LHCN-M2 (cell line): ENCODE data around the gene FANK1. TPM values are rescaled to one million over a fixed set of nuclear protein-coding genes. Genes with fewer than 3 reads are reported as not detected.
"Not testable (repeated sequence)": the region's sequence is repeated elsewhere in the genome, so short reads cannot be mapped to it uniquely, and the experiment has no call there.

Experiments used
- DNase-seq: peaks from one replicate; pipeline ENCODE4 v3.0.0-alpha.2; 2012; ENCODE audit warnings: low read depth
- total RNA-seq: library from RNA; depleted of rRNA; stranded (reverse); fragments of >200 nt; gene quantifications from 2 replicates; pipeline ENCODE4 v1.2.3, GENCODE V29; 2014

FANK1 gene
- total RNA-seq, 1 experiment from 2014 or later, result 2.3 TPM

DNA sequence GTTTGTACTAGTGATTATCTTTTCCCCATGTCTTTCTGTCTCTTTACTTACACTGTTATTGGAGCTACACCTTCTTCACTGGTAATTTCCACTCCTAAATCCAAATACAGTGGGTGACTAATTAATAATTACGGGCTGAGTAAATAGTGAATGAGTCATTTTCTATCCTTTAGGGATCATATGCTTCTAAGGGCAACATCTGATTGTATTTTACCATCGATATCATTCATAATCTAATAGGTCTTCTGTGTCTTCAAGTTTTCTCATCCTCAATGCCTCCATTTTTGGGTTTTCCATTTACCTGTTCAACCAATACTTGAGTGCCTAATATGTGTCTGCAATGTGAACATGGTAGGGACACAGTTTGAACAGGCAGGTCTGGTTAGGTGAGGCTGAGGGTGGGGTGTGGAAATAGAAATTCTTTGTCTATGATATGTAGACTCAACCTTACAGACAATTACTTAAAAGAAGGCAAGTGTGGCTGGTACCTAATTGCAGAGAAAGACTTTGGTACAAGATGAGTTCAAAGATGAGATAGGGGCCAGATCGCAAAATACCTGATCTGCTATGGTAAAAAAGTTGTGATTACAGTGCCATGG, 9.4 kb upstream of the FANK1 start:
- DNase-seq, result no peak

DNA sequence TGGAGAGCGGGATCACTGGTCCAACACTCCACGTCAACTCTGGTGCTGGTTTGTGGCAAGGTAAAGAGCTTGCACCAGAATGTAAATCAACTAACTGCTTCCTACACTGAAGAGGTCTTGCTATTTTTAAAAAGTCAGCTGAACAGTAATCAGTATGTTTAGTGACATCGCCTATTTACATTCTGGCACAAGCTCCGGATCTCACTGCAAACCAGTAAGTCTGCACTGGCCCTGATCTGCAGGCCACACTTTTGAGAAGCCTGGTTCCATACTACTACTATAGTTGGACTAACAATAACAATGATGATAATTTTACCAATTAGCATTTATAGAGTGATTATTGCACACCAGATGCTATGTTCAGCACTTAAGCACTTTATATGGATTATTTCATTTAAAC, 6.9 kb upstream of the FANK1 start:
- DNase-seq, result not testable (repeated sequence)

DNA sequence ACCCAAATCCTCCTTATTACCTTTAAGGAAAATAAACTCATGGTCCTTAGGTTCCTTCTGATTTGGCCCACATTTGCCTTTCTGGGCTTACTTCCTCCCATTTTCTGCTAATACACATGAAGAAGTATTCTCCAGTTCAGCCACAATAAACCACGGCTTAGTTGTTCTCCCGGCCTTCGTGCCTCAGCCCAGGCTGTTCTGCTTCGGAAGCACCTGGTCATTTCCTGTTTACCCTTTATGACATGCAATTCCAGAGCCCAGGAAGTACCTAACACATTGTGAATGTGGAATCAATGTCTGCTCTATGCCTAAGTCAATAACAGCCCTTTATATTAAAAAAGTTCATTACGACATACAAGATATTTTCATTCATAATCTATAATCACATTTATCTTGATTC, 4.0 kb upstream of the FANK1 start:
- not testable (repeated sequence) for DNase-seq

DNA sequence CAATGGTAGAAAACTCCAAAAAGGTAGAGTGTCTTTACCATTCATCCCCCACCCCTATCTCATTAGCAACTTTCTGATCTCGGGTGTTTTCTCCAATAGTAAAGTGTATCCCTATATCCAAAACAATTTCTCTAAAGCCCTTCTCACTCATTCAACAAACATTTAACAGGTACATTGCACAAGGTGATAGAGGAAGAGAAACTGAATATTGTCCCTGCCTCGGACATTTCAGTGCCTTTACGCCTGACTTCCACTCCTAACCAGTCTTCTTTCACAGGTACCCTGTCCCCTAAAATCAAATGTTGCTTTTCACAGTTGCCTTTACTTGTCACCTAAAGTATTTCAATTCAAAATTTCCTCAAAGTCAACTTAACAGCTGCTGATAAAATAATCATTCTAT, 2.2 kb upstream of the FANK1 start:
- DNase-seq, result not testable (repeated sequence)

DNA sequence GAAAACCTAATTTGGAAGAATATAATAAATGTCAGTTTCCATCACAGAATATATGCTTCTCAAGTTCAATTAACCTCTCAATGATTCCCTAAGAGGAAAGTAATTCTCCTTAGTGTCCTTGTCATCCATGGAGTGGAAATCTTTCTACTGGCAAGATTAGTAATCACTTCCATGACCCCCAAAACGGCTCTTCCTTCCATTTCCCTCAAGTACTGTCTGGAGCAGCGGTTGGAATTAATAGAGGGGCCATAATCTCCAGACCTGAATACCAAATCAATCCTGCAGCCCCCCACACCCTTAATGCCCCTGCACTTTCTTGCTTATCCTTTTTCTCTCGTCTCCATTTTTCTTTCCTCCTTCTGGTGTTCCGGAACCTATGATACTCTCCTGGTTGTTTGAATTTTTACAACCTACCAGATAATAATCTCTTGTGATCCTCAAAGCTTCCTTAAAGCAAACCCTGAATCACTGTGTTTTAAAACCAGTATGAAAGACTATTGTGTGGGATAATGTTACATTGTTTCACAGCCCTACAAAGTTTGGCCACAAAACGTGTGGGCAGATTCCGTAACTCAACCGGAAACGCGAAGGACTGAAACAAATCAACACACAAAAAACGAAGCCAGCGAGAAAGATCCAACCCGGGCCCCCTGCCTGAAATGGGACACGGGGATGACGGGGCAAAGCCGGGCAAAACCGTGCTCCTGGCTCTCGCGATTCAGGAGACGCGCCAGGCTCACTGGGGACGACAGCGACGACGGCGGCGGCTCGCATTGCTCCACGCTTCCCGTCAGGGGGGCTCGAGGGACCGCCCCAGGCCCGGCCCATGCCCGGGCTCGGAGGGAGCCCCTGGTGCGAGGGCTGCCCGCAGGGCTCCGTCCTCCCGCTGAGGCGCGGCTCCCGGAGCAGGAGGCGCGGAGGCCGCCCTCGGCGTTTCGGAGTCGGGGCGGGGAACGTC, 955 bp upstream of the FANK1 start:
- peak; percentile 66 for DNase-seq

DNA sequence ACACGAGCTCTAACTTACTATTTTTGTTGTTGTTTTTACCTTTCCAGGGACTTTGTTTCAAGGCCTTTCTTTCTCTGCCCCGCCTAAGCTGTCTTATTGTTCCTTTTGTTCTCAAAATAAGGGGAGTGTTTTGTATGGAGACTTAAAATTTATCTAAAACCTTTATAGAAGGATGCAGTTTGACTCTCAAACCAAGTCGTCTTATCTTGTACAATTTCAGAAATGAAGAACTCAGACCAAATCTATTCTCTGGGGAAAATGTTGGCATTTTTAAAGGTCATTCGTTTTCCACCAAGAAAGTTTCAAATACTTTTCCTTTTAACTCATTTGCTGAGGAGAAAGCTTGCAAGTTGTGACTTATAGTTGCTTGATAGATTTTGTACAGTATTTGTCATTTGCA, 953 bp downstream of the FANK1 start:
- DNase-seq, result not testable (repeated sequence)

DNA sequence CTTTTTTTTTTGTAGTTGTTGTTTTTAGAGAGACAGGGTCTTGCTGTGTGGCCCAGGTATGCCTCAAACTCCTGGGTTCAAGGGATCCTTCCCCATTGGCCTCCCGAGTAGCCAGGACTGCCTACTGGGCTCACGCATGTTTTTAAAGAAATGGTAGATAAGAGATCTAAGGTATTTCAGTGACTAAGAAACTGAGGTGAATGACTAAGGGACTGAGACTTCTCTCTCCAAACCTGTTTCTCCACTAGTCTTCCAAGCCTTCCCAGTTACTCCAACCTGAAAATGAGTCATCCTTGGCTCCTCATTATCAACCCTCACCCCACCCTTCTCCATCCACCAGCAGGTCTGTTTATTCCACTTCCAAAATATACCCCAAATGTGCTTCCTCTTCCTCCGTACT, 4.6 kb downstream of the FANK1 start:
- DNase-seq, result not testable (repeated sequence)

DNA sequence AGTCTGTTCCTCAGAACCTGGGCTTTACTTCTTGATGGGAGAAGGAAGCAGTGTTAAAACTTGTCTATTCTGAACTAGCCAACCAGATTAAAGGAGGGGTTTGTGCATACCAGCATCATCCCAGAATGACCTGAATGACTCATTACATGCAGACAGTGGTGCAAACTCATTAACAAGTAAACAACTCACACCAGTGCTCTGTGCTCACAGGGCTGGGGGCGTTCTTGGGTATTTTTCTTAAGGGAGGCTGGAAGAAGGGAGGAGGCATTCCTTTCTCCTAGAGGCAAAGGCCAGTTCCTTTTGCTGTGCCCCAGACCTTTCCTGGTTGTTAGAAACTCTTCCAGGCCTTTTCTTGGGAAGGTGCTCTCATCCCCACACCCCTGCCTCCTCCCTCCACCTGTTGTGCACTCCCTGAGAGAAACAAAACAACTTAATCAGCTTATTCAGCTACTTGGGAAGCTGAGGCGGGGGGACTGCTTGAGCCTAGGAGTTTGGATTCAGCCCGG, 6.8 kb downstream of the FANK1 start:
- DNase-seq, result not testable (repeated sequence)

DNA sequence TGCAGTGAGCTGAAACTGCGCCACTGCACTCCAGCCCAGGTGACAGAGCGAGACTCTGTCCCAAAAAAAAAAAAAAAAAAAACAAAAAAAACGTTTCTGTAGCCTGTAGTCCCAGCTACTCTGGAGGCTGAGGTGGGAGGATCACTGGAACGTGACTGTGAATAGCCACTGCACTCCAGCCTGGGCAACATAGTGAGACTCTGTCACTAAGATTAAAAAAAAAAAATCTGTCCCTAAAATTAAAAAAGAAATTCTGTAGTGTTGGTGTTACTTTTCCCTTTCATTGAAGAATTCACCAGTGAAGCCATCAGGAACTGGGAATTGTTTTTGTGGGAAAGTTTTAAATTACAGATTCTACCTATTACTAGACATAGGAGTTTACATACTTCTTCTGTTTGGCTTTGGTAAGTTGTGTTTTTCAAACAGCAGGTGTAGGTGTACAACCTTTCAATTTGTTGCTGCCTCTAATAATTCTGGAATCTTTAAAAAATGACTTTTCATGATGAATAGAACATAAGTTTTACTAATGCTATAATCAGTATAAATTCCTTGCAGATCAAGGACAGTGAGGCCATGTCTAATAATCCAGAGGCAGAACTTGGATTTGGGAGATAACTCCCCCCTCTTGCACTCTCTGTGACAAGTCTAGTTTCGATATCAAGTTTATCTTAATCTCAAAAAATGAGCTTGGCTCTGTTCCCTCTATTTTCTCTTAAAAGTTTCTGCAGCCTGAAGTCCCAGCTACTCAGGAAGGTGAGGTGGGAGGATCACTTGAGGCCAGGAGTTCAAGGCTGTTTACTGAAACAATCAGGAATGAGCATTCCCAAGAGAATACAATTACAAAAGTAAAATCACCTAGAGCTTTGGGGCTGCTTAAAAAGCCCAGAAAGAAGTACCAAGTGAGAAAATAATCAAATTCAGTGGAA, 9.0 kb downstream of the FANK1 start:
- DNase-seq, result not testable (repeated sequence)

DNA sequence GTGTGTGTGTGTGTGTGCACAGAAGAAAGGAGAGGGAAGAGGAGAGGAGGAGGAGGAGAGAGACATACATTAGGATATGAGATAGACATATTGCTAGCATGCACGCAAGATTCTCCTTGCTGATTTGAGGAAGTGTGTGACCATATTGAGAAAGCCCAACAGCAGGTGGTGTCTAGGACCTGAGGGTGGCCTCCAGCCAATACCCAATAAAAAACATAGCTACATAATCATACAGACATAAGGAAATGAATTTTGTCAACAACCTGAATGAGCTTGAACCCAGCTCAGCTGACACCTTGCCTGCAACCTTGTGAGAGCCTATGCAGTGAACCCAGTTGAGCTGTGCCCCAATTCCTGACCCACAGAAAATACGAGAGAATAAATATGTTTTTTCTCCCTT, 11.2 kb downstream of the FANK1 start:
- DNase-seq, result not testable (repeated sequence)

DNA sequence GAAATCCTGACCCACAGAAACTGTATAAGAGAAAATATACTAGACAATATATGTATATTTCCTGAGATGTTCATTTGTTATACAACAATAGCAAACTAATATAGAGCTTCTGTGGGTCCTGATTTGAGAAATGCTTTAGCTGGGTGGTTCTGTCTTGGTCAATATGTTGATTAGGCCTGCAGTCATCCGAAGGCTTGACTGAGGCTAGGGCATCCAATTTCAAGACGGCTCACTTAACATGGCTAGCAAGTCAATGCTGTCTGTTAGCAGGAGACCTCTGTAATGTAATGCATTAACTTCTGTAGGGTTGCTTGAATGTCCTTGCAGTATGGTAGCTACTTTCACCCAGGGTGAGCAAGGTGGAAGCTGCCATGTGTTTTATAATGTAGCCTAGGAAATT, 12.4 kb downstream of the FANK1 start:
- DNase-seq, result not testable (repeated sequence)

DNA sequence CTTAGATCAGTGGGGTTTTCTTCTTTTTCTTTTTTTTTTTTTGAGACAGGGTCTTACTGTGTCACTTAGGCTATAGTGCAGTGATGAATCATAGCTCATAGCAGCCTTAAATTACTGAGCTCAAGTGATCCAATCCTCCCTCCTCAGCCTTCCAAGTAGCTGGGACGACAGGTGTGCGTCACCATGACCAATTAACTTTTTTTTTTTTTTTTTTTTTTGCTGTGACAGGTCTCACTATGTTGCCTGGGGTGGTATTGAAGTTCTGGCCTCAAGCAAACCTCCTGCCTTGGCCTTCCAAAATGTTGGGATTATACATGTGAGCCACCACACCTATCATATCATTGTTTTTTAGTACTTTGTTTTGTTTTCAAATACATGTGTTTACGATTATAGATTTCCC, 13.1 kb downstream of the FANK1 start:
- DNase-seq, result not testable (repeated sequence)

DNA sequence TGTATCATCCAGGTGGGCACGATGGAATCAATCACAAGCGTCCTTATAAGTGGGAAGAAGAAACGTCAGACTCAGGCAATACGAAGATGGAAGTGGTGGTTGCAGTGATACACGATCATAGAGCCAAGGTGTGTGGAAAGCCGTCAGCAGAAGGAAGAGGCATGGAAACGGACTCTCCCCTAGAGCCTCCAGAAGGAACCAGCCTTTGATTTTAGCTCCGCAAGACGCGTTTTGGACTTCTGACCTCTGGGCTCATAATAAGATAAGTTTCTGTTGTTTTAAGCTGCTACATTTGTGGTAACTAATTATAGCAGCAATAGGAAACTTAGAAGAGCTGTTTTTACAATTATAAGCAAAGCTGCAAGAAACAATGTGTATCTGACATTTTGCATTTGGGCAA, 14.8 kb downstream of the FANK1 start:
- DNase-seq, result no peak

DNA sequence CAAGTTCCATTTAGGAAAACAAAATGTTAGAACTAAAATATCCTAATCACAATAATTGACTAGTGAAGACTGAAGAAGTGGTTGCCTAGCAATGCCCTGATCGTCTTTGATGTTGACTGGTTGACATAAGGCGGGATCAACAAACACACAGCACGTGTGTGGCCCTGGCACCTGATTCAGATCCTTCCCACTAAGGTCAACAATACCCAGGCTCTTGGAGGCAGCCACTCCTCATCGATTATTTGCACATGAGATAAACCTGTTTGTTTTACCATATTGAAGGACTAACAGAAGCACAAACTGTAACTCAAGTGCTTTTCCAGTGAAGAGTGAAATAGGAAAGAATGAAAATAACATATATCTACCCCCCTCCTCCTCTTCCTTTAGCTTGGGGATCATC, 15.6 kb downstream of the FANK1 start:
- DNase-seq, result no peak

DNA sequence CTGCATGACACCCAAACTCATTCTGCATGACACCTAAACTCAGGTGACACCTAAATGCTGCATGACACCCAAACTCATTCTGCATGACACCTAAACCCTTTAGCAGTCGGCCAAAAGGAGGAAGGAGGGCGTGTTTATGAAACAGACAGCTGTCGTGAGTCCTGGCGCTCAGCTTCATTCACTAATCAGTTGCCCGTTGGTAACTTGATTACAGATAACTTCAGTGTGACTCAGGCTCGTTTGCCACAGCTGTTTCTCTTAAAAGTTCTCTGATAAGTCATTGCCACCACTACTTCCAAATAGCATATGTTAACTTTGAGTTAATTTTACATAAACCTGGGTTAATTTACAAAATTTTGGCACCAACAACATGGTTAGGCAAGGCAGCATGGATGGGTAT, 16.9 kb downstream of the FANK1 start:
- peak; percentile 84 for DNase-seq

DNA sequence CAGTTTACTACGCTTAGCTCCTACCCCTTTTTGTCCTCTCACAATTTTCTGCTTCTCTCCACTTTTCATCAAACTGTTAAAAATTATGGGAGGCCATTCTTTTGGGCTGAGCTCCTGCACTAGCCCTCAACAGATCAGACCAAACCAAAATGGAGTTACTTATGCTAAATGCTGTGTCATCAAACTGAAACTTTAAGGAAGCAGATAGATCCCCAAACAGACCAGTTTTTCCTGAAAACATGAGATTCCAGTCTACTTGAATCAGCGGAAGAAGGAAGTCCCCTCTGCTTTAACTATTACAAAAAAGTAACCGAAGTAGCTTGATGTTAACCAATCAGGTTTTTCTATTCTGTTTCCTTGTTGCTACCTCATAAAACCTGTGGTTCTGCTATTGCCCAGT, 20.6 kb downstream of the FANK1 start:
- no peak for DNase-seq

DNA sequence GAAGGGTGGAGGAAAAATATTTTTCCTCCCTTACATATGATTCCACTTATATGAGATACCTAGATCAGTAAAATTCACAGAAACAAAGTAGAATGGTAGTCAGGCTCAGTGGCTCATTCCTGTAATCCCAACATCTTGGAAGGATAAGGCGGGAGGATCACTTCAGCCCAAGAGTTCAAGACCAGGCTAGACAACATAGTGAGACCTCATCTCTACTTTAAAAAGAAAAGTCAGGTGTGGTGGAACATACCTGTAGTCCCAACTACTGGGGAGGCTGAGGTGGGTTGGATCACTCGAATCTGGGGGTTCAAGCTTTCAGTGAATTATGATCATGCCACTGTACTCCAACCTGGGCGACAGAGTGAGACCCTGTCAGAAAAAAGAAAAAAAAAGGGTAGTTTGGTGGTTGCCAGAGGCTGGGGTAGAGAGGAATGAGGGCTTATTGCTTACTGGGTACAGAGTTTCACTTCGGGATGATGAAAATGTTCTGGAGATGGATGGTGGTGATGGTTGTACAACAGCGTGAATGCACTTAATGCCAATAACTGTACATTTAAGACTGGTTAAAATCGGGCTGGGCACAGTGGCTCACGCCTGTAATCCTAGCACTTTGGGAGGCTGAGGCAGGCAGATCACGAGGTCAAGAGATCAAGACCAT, 21.5 kb downstream of the FANK1 start:
- not testable (repeated sequence) for DNase-seq

DNA sequence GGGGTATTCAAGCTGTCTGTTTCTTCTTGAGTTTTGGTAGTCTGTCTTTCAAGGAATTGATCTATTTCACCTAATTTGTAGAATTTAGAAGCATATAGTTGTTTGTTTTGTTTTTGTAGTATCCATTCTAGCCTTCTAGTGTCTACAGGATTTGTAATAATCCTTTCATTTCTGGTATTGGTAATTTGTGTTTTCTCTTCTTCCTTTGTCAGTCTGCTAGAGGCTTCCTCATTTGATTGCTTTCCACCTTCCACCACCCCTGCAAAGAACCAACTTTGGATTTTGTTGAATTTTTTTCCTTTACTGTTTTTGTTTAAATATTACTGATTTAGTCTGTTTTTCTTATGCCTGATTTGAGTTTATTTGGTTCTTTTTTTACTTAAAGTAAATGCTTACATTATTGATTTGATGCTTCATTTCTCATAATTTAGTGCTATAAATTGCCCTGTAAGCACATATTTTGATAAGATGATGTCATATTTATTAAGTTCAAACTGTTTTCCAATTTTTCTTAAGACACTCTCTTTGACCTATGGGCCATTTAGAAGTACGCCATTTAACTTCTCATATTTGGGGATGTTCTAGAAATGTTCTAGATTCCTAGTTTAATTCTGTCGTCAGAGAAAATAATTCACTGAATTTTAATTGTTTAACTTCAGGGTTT, 25.4 kb downstream of the FANK1 start:
- DNase-seq, result not testable (repeated sequence)

DNA sequence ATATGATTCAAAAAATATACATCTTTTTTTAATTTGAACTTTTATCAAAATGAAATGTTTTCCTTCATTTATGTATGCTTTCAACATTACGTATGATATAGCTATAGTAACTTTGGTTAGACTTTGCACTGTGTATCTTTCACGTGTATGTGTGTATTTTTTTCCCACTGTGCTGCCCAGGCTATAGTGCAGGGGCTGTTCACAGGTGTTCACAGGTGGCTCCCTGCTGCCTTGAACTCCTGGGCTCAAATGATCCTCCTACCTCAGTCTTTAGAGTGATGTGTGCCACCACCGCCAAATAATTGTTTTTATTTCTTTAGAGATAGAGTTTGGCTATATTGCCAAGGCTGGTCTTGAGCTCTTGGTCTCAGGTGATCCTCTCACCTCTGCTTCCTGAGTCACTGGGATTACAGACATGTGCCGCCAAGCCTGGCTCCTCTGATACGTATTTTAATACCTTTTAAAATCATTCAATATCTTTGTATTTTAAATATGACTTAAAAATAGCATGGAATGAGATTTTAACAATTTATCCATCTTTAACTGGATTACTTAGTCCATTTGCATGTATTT, 29.0 kb downstream of the FANK1 start:
- no peak for DNase-seq

DNA sequence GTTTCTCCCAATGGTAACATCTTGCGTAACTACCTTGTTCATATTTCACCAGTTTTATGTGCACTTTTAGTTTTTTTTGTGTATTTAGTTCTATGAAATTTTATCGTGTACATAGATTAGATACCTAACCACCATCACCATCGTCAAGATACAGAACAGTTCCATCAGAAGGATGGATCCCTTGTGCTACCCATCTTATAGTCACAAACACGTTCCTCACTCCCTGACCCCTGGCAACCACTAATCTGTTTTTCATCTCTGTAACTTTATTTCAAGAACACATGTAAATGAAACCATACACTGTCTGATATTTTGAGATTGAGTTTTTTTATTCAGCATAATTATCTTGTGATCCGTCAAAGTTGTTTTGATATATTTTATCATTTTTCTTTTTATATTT, 29.9 kb downstream of the FANK1 start:
- no peak for DNase-seq
